Measurements from ENCODE around the gene SCTR.
A peak's percentile ranks its signal among the peaks of the same experiment; 100 is the strongest.

Gene SCTR

GRCh38 chr2:119478978-119479295 lies 45.3 kb downstream of the SCTR start:
- Histone ChIP-seq H3K36me3 (ENCODE audit: control insufficient read depth in 1 of 2, insufficient read depth in 2 of 2, low read length in 2 of 2) (no peaks in the 10 kb centered on the region), H3K79me2 (ENCODE audit: control insufficient read depth, insufficient read depth, low read length, poor library complexity) (no peaks in the 10 kb centered on the region), H3K27ac (ENCODE audit: low read depth, low read length) (no peak overlapping the region), H2AFZ (ENCODE audit: insufficient read depth, low read length, poor library complexity) (no peak overlapping the region), H3K27me3 (ENCODE audit: insufficient read depth, low read length) (no peaks in the 10 kb centered on the region), H2BK5ac (ENCODE audit: low read depth, low read length, poor library complexity) (no peak overlapping the region), H3K4me3 (ENCODE audit: low read depth, low read length) (no peak overlapping the region), H2BK120ac (ENCODE audit: insufficient read depth, low read length, poor library complexity) (no peak overlapping the region), H3K14ac (ENCODE audit: low read length) (no peak overlapping the region), H3K9ac (ENCODE audit: low read length) (no peak overlapping the region), H3K23ac (ENCODE audit: low read length) (no peak overlapping the region), H2AK5ac (ENCODE audit: low read length) (no peak overlapping the region), H3K79me1 (ENCODE audit: low read length) (no peaks in the 10 kb centered on the region), H3K18ac (ENCODE audit: low read length) (no peak overlapping the region), H3K9me3 (ENCODE audit: insufficient read depth, low read depth, low read length) (no peaks in the 10 kb centered on the region), H3K4me2 (ENCODE audit: low read length) (no peak overlapping the region), H3K4ac (ENCODE audit: low read depth, low read length) (no peak overlapping the region), H4K91ac (ENCODE audit: low read depth, low read length) (no peak overlapping the region), H3K4me1 (ENCODE audit: control insufficient read depth in 1 of 2, insufficient read depth in 2 of 2, low read length in 2 of 2) (peaks cover 16 to 19% of the 10 kb centered on the region in 2 experiments), H2BK12ac (ENCODE audit: low read length) (no peak overlapping the region), H4K8ac (ENCODE audit: low read depth, low read length) (no peak overlapping the region), H4K12ac (ENCODE audit: low read depth, low read length) (no peak overlapping the region)
- DNase-seq: no peak
- WGBS (ENCODE audit: extremely low coverage, insufficient coverage, insufficient read length): no CpG with 5 or more reads among the region's 3 CpGs

- no peaks in the 10 kb centered on the region for H3K36me3 ChIP-seq (ENCODE audit: control insufficient read depth in 1 of 2, insufficient read depth in 2 of 2, low read length in 2 of 2)
- no peak overlapping the region for H3K18ac ChIP-seq (ENCODE audit: low read length)
- no peak overlapping the region for H2BK12ac ChIP-seq (ENCODE audit: low read length)
- no peak overlapping the region for H3K14ac ChIP-seq (ENCODE audit: low read length)
- H3K79me2 ChIP-seq (ENCODE audit: control insufficient read depth, insufficient read depth, low read length, poor library complexity): no peaks in the 10 kb centered on the region
- peaks cover 16 to 19% of the 10 kb centered on the region in 2 experiments for H3K4me1 ChIP-seq (ENCODE audit: control insufficient read depth in 1 of 2, insufficient read depth in 2 of 2, low read length in 2 of 2)
- no peak overlapping the region for H2BK5ac ChIP-seq (ENCODE audit: low read depth, low read length, poor library complexity)
- no peak overlapping the region for H4K8ac ChIP-seq (ENCODE audit: low read depth, low read length)
- H3K79me1 ChIP-seq (ENCODE audit: low read length): no peaks in the 10 kb centered on the region
- no peaks in the 10 kb centered on the region for H3K9me3 ChIP-seq (ENCODE audit: insufficient read depth, low read depth, low read length)
- no peak overlapping the region for H3K4me2 ChIP-seq (ENCODE audit: low read length)
- no peak overlapping the region for H3K27ac ChIP-seq (ENCODE audit: low read depth, low read length)
- H2AFZ ChIP-seq (ENCODE audit: insufficient read depth, low read length, poor library complexity): no peak overlapping the region
- H2AK5ac ChIP-seq (ENCODE audit: low read length): no peak overlapping the region
- no peaks in the 10 kb centered on the region for H3K27me3 ChIP-seq (ENCODE audit: insufficient read depth, low read length)
- no peak overlapping the region for H3K9ac ChIP-seq (ENCODE audit: low read length)
- no peak overlapping the region for H4K91ac ChIP-seq (ENCODE audit: low read depth, low read length)
- H3K4me3 ChIP-seq (ENCODE audit: low read depth, low read length): no peak overlapping the region
- no peak for DNase-seq
- H4K12ac ChIP-seq (ENCODE audit: low read depth, low read length): no peak overlapping the region
- H2BK120ac ChIP-seq (ENCODE audit: insufficient read depth, low read length, poor library complexity): no peak overlapping the region
- WGBS (ENCODE audit: extremely low coverage, insufficient coverage, insufficient read length): no CpG with 5 or more reads among the region's 12 CpGs
- H3K4ac ChIP-seq (ENCODE audit: low read depth, low read length): no peak overlapping the region
- no peak overlapping the region for H3K23ac ChIP-seq (ENCODE audit: low read length)
Observed at GRCh38 chr2:119478188-119478977, 45.9 kb downstream of the SCTR start.

GRCh38 chr2:119477113-119477505 lies 47.2 kb downstream of the SCTR start:
- Histone ChIP-seq H4K12ac (ENCODE audit: low read depth, low read length) (no peak overlapping the region), H3K27me3 (ENCODE audit: insufficient read depth, low read length) (no peaks in the 10 kb centered on the region), H2AK5ac (ENCODE audit: low read length) (no peak overlapping the region), H3K27ac (ENCODE audit: low read depth, low read length) (no peak overlapping the region), H3K14ac (ENCODE audit: low read length) (no peak overlapping the region), H3K4me3 (ENCODE audit: low read depth, low read length) (no peak overlapping the region), H3K9me3 (ENCODE audit: insufficient read depth, low read depth, low read length) (no peaks in the 10 kb centered on the region), H3K79me2 (ENCODE audit: control insufficient read depth, insufficient read depth, low read length, poor library complexity) (no peaks in the 10 kb centered on the region), H3K23ac (ENCODE audit: low read length) (no peak overlapping the region), H3K18ac (ENCODE audit: low read length) (no peak overlapping the region), H2BK120ac (ENCODE audit: insufficient read depth, low read length, poor library complexity) (no peak overlapping the region), H2BK12ac (ENCODE audit: low read length) (no peak overlapping the region), H3K79me1 (ENCODE audit: low read length) (no peaks in the 10 kb centered on the region), H3K4ac (ENCODE audit: low read depth, low read length) (no peak overlapping the region), H3K4me2 (ENCODE audit: low read length) (no peak overlapping the region), H3K4me1 (ENCODE audit: control insufficient read depth in 1 of 2, insufficient read depth in 2 of 2, low read length in 2 of 2) (peaks cover 4 to 7% of the 10 kb centered on the region in 2 experiments), H3K9ac (ENCODE audit: low read length) (no peak overlapping the region), H3K36me3 (ENCODE audit: control insufficient read depth in 1 of 2, insufficient read depth in 2 of 2, low read length in 2 of 2) (no peaks in the 10 kb centered on the region), H2BK5ac (ENCODE audit: low read depth, low read length, poor library complexity) (no peak overlapping the region), H4K91ac (ENCODE audit: low read depth, low read length) (no peak overlapping the region), H4K8ac (ENCODE audit: low read depth, low read length) (no peak overlapping the region), H2AFZ (ENCODE audit: insufficient read depth, low read length, poor library complexity) (no peak overlapping the region)
- no peak for DNase-seq
- WGBS (ENCODE audit: extremely low coverage, insufficient coverage, insufficient read length): no CpG with 5 or more reads among the region's 9 CpGs

GRCh38 chr2:119476301-119477112 lies 47.8 kb downstream of the SCTR start:
- WGBS (ENCODE audit: extremely low coverage, insufficient coverage, insufficient read length): no CpG with 5 or more reads among the region's 20 CpGs
- peak; percentile 33 to 71 for DNase-seq
- Histone ChIP-seq H4K91ac (ENCODE audit: low read depth, low read length) (no peak overlapping the region), H3K27ac (ENCODE audit: low read depth, low read length) (no peak overlapping the region), H3K36me3 (ENCODE audit: control insufficient read depth in 1 of 2, insufficient read depth in 2 of 2, low read length in 2 of 2) (no peaks in the 10 kb centered on the region), H3K18ac (ENCODE audit: low read length) (no peak overlapping the region), H3K4me3 (ENCODE audit: low read depth, low read length) (no peak overlapping the region), H3K23ac (ENCODE audit: low read length) (no peak overlapping the region), H3K14ac (ENCODE audit: low read length) (no peak overlapping the region), H3K79me1 (ENCODE audit: low read length) (no peaks in the 10 kb centered on the region), H2BK120ac (ENCODE audit: insufficient read depth, low read length, poor library complexity) (no peak overlapping the region), H3K4ac (ENCODE audit: low read depth, low read length) (no peak overlapping the region), H2AFZ (ENCODE audit: insufficient read depth, low read length, poor library complexity) (no peak overlapping the region), H2AK5ac (ENCODE audit: low read length) (no peak overlapping the region), H3K27me3 (ENCODE audit: insufficient read depth, low read length) (no peaks in the 10 kb centered on the region), H3K4me2 (ENCODE audit: low read length) (no peak overlapping the region), H2BK5ac (ENCODE audit: low read depth, low read length, poor library complexity) (no peak overlapping the region), H2BK12ac (ENCODE audit: low read length) (no peak overlapping the region), H4K12ac (ENCODE audit: low read depth, low read length) (no peak overlapping the region), H3K9ac (ENCODE audit: low read length) (no peak overlapping the region), H3K9me3 (ENCODE audit: insufficient read depth, low read depth, low read length) (no peaks in the 10 kb centered on the region), H3K79me2 (ENCODE audit: control insufficient read depth, insufficient read depth, low read length, poor library complexity) (no peaks in the 10 kb centered on the region), H4K8ac (ENCODE audit: low read depth, low read length) (no peak overlapping the region), H3K4me1 (ENCODE audit: control insufficient read depth in 1 of 2, insufficient read depth in 2 of 2, low read length in 2 of 2) (peaks cover 0 to 1% of the 10 kb centered on the region in 2 experiments)

All from trophoblast cell (in vitro differentiated cells and primary cell).